HG02623 (cell line): ENCODE results near the gene GJB5.
"Not testable (repeated sequence)": the region's sequence is repeated elsewhere in the genome, so short reads cannot be mapped to it uniquely, and the experiment has no call there.

Experiments used
- ATAC-seq: cut with Tn5 transposase; IDR thresholded peaks from one replicate; pipeline ENCODE4 v1.9.1; 2021; ENCODE audit warnings: moderate library complexity; ENCODE audit not compliant: unreplicated experiment

Gene GJB5

DNA sequence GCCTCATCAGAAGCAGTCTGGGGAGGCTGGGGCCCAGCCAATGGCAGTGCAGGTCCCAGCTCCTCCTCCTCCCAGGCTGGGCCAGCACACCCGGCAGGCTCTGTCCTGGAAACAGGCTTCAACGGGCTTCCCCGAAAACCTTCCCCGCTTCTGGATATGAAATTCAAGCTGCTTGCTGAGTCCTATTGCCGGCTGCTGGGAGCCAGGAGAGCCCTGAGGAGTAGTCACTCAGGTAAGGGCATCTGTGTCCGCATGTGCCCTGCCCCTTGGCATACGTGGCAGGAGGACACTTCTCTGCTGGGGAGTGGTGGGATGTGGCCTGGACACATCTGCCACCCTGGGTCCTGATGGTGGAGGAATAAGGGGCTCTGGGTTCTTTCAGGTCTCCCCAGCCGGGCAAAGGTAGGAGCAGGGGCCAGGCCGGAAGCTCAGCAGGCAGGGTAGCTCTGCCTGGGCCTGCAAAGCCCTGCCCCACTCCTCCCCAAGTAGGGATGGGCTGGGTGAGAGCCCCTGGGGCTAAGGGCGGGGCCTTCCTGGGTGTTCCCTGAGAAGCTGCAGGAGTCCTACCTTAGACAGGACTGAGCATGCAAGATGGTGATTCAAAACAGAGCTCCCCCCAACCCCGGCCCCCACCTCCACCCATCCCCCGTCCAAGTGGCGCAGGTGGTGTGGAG, at the start of gene GJB5:
GJB5 (plus strand) TSS at position 84 of the 674 bp plus-strand sequence. CDS start 2,284 bp downstream, outside the sequence.
- ATAC-seq = no peak

- no peak for ATAC-seq
These were observed 49.8 kb upstream of the GJB5 start for GRCh38 chr1:34705077-34705476.

DNA sequence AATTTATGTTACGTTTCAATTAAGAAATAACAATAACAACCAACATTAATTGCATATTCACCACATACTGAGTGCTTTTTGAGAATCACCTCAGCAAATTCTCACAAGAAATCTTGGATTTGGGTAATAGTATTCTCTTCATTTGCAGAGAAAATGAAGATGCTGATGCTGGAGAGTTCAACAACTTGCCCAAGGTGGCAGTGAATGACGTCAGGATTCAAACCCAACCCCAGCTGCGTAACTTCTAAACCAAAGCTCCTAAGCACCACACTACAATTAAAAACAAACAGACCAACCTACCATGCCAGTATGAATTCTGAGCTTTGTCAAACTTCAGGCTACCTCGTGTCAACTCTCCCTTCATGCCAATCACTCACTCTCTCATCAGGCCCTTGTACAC, 46.7 kb upstream of the GJB5 start:
- no peak for ATAC-seq

- ATAC-seq = no peak
These were observed 45.3 kb upstream of the GJB5 start for GRCh38 chr1:34709547-34709946.

GRCh38 chr1:34710812-34711211, 44.0 kb upstream of the GJB5 start:
- ATAC-seq = no peak

DNA sequence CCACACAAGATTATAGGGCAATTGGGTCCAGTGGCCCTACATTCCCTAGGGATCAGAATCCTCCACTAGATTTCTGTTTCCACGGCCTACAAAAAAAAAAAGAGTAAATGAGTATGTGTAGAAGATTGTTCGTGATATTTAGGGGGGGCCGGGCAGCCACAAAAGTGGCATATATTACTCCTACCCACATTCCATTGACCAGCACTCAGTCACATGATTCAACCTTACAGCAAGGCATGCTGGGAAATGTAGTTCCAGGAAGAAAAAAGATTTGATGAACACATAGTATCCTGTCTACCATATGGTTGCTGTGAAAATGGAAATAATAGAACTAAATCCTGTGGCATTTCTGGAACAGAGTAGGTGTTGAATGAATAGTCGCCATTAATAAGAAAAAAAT, 43.4 kb upstream of the GJB5 start:
- no peak for ATAC-seq

GRCh38 chr1:34712007-34712688, 42.7 kb upstream of the GJB5 start:
- ATAC-seq = no peak

DNA sequence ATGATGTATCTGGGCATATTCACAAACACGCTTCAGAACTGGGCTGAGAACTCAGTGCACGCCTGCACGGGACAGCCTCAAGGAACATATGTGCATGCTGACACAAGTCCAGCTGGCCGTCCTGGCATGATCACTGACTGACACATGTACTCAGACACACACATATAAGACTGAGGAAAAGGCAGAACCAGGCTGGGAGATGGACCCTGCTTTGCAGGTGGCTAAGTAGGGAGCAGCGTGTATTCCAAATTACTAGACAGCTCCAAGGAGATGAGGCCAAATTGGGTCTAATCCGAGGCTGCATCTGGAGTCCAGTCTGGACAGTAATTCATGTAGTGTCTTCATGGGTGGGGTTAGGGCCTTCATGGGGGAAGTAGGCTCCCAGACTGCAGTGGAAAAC, 41.4 kb upstream of the GJB5 start:
- ATAC-seq = no peak

DNA sequence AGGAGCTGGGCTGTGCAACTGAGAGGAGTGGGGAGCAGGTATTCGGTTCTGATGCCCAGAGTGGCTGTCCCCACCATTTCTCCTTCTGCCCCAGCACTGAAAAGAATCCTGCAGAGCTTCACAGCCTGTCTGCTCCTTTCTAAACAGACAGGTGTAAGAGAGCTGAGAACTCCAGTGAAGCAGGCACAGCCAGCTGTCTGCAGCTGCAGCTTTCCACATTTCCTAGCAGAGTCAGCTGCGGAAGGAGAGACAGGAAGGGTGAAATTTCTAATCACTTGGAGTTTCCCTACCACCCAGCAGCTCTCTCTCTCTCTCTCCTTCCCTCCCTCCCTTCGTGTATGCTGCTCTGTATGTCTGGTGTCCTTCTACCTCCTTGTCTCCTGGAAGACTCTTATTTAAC, 40.5 kb upstream of the GJB5 start:
- ATAC-seq = no peak

DNA sequence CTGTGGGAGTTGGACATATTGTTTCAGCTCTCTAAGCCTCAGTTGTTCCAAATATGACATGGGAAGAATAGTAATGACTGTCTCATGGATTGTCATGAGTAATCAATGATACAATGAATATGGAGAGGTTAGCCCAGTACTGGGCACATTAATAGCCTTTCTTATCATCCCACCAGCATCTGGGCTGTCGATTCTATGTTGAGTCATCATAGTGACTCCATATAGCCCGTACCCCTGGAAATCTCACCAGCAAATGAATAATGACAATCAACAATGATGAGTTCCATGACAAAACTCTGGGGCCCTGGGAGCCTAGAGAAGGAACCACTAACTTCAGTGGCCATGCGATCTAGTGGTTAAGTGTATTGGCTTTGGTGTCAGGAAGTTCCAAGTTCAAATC, 39.7 kb upstream of the GJB5 start:
- ATAC-seq = no peak

DNA sequence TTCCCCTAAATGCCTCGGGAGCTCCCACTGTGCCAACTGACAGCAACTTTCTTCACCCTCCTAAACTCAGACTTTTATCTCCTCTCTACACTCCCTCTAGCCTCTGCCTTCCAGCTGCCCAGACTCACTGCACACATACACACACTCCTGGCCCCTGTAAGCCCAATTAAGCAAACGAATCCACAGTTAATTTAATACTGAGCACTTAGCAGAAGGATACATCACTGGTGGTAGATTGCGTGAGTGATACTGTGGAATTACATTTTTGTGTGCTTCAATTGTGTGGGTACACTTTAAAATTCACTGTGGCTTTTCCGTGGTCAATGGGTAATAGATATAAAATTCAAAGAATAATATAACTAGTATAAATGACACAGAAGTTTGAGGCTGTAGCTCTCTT, 33.6 kb upstream of the GJB5 start:
- no peak for ATAC-seq

- no peak for ATAC-seq
These were observed 33.0 kb upstream of the GJB5 start for GRCh38 chr1:34721646-34722355.

- ATAC-seq = no peak
These were observed 28.0 kb upstream of the GJB5 start for GRCh38 chr1:34726861-34727260.

DNA sequence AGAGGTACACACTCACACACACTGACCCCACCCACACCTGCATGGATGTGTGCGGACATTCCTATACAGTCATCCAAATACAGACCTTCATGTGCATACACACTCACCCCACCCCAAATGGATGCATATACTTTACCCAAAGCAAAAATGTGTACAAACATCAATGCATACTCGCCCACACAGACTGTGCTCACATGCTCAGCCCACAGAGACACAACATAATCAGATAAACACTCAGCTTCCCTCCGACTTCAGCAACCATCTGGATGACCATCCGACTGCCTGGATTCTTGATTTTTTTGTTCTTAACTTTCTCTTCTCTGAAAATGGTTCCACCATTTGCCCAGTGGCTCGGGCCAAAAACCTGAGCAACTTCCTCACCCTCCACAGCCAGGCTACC, 24.4 kb upstream of the GJB5 start:
- no peak for ATAC-seq

DNA sequence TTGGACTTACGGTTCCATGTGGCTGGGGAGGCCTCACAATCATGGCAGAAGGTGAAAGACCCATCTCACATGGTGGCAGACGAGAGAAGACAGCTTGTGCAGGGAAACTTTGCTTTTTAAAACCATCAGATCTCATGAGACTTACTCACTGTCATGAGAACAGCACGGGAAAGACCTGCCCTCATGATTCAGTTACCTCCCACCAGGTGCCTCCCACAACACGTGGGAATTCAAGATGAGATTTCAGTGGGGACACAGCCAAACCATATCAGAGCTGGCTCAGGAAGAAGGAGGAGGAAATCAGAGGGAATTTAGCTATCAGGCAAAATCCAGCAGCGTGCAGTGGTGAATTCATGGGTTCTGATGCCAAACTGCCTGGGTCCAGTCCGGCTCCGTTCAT, 22.0 kb upstream of the GJB5 start:
- not testable (repeated sequence) for ATAC-seq

- no peak for ATAC-seq
These were observed 18.2 kb upstream of the GJB5 start for GRCh38 chr1:34736692-34737091.

GRCh38 chr1:34737236-34737635, 17.6 kb upstream of the GJB5 start:
- not testable (repeated sequence) for ATAC-seq

DNA sequence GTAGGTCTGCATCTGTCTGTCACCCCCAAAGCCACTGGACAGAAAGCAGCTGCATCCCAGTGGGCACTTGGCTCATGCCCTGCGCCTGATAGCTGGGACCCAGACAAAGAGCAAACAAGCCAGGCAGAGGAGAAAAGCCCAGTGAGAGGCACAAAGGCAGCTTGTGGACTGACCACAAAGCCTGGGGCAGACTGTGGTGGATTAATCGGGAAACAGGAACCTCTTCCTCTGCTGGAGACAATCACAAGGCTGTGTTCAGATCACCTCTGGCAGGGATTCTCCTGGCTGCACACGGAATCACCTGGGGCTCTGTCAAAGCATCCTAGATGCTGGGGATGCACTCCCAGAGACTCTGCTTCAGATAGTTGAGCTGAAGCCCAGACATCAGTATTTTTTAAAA, 15.2 kb upstream of the GJB5 start:
- ATAC-seq = no peak

GRCh38 chr1:34740161-34740868, 14.5 kb upstream of the GJB5 start:
- ATAC-seq = no peak

DNA sequence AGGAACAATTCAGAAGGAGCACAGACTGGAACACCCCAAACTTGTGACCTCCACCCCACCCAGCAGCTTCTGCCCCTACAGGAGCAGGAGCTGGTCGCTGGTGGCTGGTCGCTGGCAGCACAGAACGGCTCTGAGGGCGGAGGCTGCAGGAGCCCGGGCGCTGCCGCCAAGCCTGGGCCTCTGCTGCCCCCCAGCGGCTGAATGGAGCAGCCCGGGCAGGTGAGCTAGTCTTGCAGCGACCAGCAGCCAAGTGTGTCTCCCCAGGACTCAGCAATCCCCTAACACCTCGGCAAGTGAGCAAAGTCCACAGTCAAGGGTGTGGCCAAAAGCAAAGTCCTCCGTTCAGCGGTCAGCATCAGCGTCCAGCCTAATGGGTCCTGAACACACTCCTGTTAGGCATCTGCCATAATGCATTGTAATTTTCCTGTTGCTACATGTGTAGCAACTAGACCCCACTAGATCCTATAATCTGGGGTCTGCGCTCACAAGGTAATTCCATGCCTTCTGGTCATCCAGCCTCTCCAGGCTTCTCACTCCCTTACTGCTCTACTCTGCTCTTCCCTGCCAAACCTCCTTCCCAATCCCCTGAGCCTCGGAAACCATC, 12.1 kb upstream of the GJB5 start:
- peak; percentile 53 for ATAC-seq

DNA sequence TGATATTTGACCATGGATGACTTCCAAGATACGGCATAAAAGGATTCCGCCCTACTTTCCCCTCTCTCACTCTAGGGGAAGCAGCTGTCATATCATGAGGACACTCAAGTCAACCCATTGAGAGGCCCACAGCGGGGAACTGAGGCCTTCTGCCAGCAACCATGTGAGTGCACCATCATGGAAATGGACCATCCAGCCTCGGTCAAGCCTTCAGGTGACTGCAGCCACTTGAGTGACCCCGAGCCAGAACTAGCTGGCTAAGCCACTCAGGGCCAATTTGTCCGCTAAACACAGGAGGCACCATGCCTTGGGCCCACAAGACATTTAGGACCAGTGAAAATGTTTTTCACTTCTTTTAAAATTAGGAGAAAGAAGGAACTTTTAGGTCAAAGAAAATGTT, 11.1 kb upstream of the GJB5 start:
- no peak for ATAC-seq
